Psoas muscle (tissue), 8 donors: ENCODE measurements around the gene TNNI3K. TPM values are rescaled to one million over a fixed set of nuclear protein-coding genes. Genes with fewer than 3 reads are reported as not detected.

Experiments used
- ATAC-seq, 4 donors: fragments of 200-7000 bp; cut with Tn5 transposase; one replicate each; pipeline ENCODE4 v1.9.1; 2020; ENCODE audit warnings: moderate library complexity in 3 of 4, mild to moderate bottlenecking in 2 of 4
- DNase-seq, 2 donors: peaks; one replicate each; pipeline ENCODE4 v3.0.0-alpha.2; 2020
- H3K27ac ChIP-seq: fragments of 200-600 bp; one replicate; pipeline ENCODE4 v1.8.0; 2022
- H3K27me3 ChIP-seq, 3 donors: fragments of 200-600 bp in 1 of 3; one replicate each; pipeline versions ENCODE4 v1.6.1 to v1.8.0; 2013 to 2022; ENCODE audit warnings: low read length in 2 of 3, mild to moderate bottlenecking in 2 of 3, moderate library complexity in 1 of 3; ENCODE audit not compliant: insufficient read depth in 3 of 3
- H3K36me3 ChIP-seq, 2 donors: fragments of 200-600 bp in 1 of 2; one replicate each; pipeline versions ENCODE4 v1.6.1 to v1.8.0; 2013 to 2022; ENCODE audit warnings: low read depth in 1 of 2, mild to moderate bottlenecking in 1 of 2, moderate library complexity in 1 of 2; ENCODE audit not compliant: insufficient read depth in 1 of 2
- H3K4me1 ChIP-seq: fragments of 200-600 bp; one replicate; pipeline ENCODE4 v1.8.0; 2022
- H3K4me3 ChIP-seq: fragments of 200-600 bp; one replicate; pipeline ENCODE4 v1.8.0; 2022; ENCODE audit warnings: mild to moderate bottlenecking
- H3K9me3 ChIP-seq: fragments of 200-600 bp; one replicate; pipeline ENCODE4 v1.8.0; 2022
- WGBS, 3 donors: extraction: QIAGEN DNeasy Blood & Tissue Kit; methylation state at CpG; one replicate each; pipeline versions ENCODE4 v1.1.6 to v1.1.7; 2013; 5-methylcytosine and 5-hydroxymethylcytosine counted together
- intact Hi-C, 2 donors: fragments of 100-400 bp; cut with DNase I; formaldehyde crosslinking; loops; one replicate each; pipeline versions ENCODE4 v1.11.0 to v1.14.2; 2022
- polyA plus RNA-seq, 3 donors: library from polyadenylated mRNA; stranded (reverse); fragments of 200-250 nt; gene quantifications; one replicate each; pipeline ENCODE4 v1.2.3, GENCODE V29; 2013
- total RNA-seq, 4 donors: library from RNA; stranded (reverse); fragmentation: NEBNext Ultra II Directional in 2 of 4; extraction: Animal tissue kit (Norgen Biotek cat#: 25700) in 2 of 4; gene quantifications; one replicate each; pipeline versions ENCODE4 v1.2.1 to v1.2.4, GENCODE V29; 2021 to 2023
- TF ChIP-seq, protein P1 (sequence below): fragments of 200-600 bp; IDR thresholded peaks from one replicate; pipeline ENCODE4 v1.8.0; 2022; ENCODE audit warnings: antibody characterized with exemption
- donor health status: healthy with polysubstance abuse.
- donor health status: DM: no; HTN: no; CAD: no; lungs with moderate emphysema.
- donor health status: Bipolar disorder and iron deficiency.
- donor health status: healthy.
- donor health status: DM: yes; HTN: yes; CAD: no.
- donor health status: DM: no; HTN: no; CAD: no.
- donor health status: DM: no; HTN: no; CAD: no.
- donor health status: DM: yes; HTN: yes; CAD: no.

The TNNI3K gene
- total and polyA plus RNA-seq, 7 donors = 0.12 to 2.4 (median 1.2) TPM

DNA sequence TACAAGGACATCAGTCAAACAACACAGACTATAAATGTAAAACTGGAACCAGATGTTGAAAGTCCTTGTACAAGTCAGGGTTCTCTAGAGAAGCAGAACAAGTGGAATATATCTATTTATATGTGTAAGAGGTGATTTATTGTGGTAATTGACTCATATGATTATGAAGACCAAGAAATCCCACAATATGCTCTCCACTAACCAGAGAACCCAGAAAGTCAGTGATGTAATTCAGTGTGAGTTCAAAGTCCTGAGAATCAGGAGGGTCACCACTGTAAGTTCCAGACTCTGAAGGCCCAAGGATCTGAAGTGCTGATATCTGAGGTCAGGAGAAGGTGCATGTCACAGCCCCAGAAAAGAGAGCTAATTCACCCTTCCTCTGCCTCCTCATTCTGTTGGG lies 220.2 kb downstream of the TNNI3K start:
- DNase-seq = no peak
- TF ChIP-seq, protein P1, sequence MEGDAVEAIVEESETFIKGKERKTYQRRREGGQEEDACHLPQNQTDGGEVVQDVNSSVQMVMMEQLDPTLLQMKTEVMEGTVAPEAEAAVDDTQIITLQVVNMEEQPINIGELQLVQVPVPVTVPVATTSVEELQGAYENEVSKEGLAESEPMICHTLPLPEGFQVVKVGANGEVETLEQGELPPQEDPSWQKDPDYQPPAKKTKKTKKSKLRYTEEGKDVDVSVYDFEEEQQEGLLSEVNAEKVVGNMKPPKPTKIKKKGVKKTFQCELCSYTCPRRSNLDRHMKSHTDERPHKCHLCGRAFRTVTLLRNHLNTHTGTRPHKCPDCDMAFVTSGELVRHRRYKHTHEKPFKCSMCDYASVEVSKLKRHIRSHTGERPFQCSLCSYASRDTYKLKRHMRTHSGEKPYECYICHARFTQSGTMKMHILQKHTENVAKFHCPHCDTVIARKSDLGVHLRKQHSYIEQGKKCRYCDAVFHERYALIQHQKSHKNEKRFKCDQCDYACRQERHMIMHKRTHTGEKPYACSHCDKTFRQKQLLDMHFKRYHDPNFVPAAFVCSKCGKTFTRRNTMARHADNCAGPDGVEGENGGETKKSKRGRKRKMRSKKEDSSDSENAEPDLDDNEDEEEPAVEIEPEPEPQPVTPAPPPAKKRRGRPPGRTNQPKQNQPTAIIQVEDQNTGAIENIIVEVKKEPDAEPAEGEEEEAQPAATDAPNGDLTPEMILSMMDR = no peak
- ATAC-seq = no peak
- Histone ChIP-seq H3K27me3 (no peaks in the 10 kb centered on the region), H3K36me3 (no peaks in the 10 kb centered on the region), H3K27ac (no peak overlapping the region), H3K9me3 (no peaks in the 10 kb centered on the region), H3K4me1 (no peaks in the 10 kb centered on the region), H3K4me3 (no peak overlapping the region)
- intact Hi-C loops = no loop called here

GRCh38 chr1:74457253-74457652 lies 222.1 kb downstream of the TNNI3K start:
- Histone ChIP-seq H3K4me1 (no peaks in the 10 kb centered on the region), H3K9me3 (no peaks in the 10 kb centered on the region), H3K4me3 (no peak overlapping the region), H3K27me3 (no peaks in the 10 kb centered on the region), H3K27ac (no peak overlapping the region), H3K36me3 (no peaks in the 10 kb centered on the region)
- TF ChIP-seq, protein P1 = no peak
- intact Hi-C loops = no loop called here
- WGBS, 3 donors = 83 to 85% (median 83%) methylated on average over 2 of the region's 2 CpGs
- ATAC-seq (no peak), DNase-seq (no peak)

DNA sequence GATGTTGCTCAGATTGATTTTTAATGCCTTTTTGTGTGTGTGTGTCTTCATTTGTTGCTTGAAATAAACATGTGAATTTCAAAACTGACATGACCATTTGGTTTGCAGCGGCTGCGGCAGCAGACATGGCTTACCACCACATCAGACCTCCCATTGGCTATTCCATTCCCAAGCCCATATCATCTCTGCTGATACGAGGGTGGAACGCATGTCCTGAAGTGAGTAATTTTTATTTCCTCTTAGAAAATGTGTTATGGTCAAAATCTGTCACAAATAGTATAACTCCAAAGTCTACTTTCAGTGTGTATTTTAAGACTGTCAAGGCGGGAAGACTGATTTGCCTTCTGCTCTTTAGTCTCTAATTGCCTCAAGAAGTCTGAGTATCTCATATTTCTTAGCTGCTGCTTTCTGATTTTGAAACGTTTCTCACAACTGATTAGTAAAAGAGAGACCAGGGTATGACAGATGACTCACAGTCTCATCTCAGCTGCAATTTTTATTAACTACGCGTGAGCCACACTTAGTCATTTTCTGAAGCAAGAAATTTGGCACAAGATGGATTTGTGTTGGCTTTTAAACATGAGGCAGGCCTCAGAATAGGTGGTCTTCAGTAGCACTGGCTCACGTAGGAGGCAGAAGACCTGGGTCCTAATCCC lies 228.3 kb downstream of the TNNI3K start:
- 60 to 68% (median 65%) methylated on average over 9 of the region's 9 CpGs for WGBS, 3 donors
- no peak overlapping the region for H3K27ac ChIP-seq
- DNase-seq (no peak), ATAC-seq (peak in 3 of 4 donors; percentile 26 to 69 (median 42))
- TF ChIP-seq, protein P1 = no peak
- H3K4me3 ChIP-seq = no peak overlapping the region
- intact Hi-C loops = no loop called here
- H3K9me3 ChIP-seq = no peaks in the 10 kb centered on the region
- H3K4me1 ChIP-seq = no peaks in the 10 kb centered on the region
- no peaks in the 10 kb centered on the region for H3K27me3 ChIP-seq
- no peaks in the 10 kb centered on the region for H3K36me3 ChIP-seq

GRCh38 chr1:74464037-74464436 lies 228.8 kb downstream of the TNNI3K start:
- H3K36me3 ChIP-seq = no peaks in the 10 kb centered on the region
- no peak for DNase-seq
- TF ChIP-seq, protein P1 = no peak
- ATAC-seq = peak in 2 of 4 donors; percentile 40 to 67
- no peaks in the 10 kb centered on the region for H3K4me1 ChIP-seq
- H3K4me3 ChIP-seq = no peak overlapping the region
- no peaks in the 10 kb centered on the region for H3K27me3 ChIP-seq
- no peak overlapping the region for H3K27ac ChIP-seq
- intact Hi-C loops = no loop called here
- H3K9me3 ChIP-seq = no peaks in the 10 kb centered on the region
- WGBS, 3 donors = 80 to 86% (median 81%) methylated on average over 6 of the region's 6 CpGs

DNA sequence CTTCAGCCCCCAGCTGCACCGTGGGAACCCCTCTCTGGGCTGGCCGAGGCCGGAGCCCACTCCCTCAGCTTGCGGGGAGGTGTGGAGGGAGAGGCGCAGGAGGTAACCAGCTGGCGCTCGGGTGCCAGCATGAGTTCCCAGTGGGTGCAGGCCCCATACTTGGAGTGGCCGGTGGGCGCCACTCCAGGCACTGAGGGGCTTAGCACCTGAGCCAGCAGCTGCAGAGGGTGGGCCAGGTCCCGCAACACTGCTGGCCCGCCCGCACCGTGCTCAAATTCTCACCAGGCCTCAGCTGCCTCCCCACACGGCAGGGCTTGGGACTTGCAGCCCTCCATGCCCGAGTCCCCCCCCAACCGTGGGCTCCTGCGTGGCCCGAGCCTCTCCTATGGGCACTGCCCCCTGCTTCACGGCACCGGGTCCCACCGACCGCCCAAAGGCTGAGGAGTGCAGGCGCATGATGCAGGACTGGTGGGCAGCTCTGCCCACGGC lies 230.1 kb downstream of the TNNI3K start:
- ATAC-seq = no peak
- intact Hi-C loops = no loop called here
- Histone ChIP-seq H3K4me1 (no peaks in the 10 kb centered on the region), H3K27ac (no peak overlapping the region), H3K36me3 (no peaks in the 10 kb centered on the region), H3K27me3 (no peaks in the 10 kb centered on the region), H3K9me3 (no peaks in the 10 kb centered on the region), H3K4me3 (no peak overlapping the region)
- WGBS, 3 donors = 95 to 96% (median 96%) methylated on average over 23 to 24 of the region's 24 CpGs
- peak in 1 of 2 donors; percentile 41 for DNase-seq
- TF ChIP-seq, protein P1 = no peak
